ENCODE measurements around the gene CSNK1G1.
"Not testable (repeated sequence)": the region's sequence is repeated elsewhere in the genome, so short reads cannot be mapped to it uniquely, and the experiment has no call there.

- TF ChIP-seq CTCF, POLR2A (IDR thresholded peaks at IDR 0.05): not testable (repeated sequence)
Observed at GRCh38 chr15:64120322-64120721, 235.7 kb downstream of the CSNK1G1 start.
